Measurements from ENCODE around the gene NCKAP5. TPM values are rescaled to one million over a fixed set of nuclear protein-coding genes. Genes with fewer than 3 reads are reported as not detected.

The NCKAP5 gene
- total RNA-seq, 3 donors from 2014 or later, result 1.9 to 6.3 (median 2.3) TPM

DNA sequence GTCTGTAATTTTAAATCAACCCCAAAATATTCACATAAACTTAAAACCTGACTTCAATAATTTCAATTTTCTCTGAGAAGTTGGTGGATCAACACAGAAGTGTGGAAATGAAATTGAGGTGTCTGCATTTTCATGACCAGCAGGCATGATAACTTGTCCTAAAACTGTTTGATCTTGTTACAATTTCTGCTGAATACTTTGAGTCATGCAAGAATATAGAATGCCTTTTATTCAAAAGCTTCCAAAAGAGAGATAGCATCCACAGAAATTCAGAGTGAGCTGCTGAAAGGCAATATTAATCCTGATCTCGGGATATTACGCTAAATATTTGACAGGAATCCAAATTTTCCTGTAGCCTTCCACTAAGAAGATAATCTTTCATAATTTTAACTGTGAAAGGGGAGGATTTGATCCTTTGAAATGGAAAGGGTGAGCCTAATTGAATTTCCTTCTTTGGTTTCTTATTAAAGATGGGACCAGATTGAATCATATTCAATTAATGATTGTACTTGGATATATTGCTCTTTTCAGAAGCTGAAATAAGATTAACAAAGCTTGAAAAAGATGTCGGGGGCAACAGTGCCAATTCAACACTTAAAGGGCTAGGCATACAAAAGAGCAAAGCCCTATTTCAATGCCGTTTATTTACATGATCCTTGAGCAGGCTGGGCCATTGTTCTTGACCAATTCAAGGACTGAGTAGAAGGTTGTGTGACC is 129.3 kb downstream of the NCKAP5 start:
- Histone ChIP-seq H3K4me3 (no peak overlapping the region), H3K9me3 (no peaks in the 10 kb centered on the region), H3K36me3 (ENCODE audit: low read depth) (no peaks in the 10 kb centered on the region), H3K4me1 (ENCODE audit: low read depth) (no peaks in the 10 kb centered on the region)
- intact Hi-C loops (cut with DNase I, micrococcal nuclease), result no loop called here
- DNase-seq (no peak), ATAC-seq (no peak)
- TF ChIP-seq CTCF (IDR thresholded peaks at IDR 0.05), result no peak

DNA sequence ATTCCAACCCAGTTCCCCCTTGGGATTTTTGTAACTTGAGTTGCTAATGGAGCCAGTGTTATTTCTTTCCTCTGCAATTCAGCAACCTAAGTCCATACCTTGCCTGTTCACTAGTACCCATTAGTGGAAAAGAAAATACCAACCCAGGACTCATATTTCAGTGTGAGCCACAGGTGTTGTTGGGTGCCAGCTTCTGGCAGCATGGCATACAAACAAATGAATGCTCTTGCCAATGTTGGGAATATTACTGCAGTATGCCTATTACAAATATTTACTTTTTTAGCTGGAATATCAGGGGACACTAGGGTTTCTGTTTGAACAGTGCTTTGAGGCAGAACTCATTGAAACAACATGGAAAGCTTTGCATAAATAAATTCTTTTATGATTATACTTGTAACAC is 130.2 kb downstream of the NCKAP5 start:
- no peaks in the 10 kb centered on the region for H3K4me1 ChIP-seq (ENCODE audit: low read depth)
- no peak for ATAC-seq
- intact Hi-C loops (cut with DNase I, micrococcal nuclease), result no loop called here
- no peak overlapping the region for H3K4me3 ChIP-seq
- no peak for TF ChIP-seq CTCF (IDR thresholded peaks at IDR 0.05)
- no peaks in the 10 kb centered on the region for H3K9me3 ChIP-seq
- DNase-seq, result no peak
- no peaks in the 10 kb centered on the region for H3K36me3 ChIP-seq (ENCODE audit: low read depth)

DNA sequence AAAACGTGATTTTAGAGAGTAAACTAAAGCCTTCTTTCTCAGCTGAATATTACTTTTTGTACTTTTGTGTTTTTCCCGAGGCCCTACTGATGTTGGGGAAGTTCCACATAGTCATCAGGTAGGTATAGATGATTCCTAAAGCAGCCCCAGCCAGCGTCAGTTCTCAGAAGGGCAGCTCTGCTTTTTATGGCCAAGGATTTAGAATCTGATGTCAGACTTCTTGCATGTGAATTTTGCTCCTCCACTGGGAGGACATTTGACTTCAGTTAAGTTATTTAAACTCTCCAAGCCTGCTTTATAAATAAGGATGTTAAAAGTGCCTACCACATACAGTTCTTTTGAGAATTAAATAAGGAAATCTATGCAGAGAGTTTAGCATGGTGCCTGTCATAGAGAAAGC is 130.8 kb downstream of the NCKAP5 start:
- intact Hi-C loops (cut with DNase I, micrococcal nuclease), result no loop called here
- no peaks in the 10 kb centered on the region for H3K9me3 ChIP-seq

GRCh38 chr2:133434959-133435668 is 133.1 kb downstream of the NCKAP5 start:
- H3K4me3 ChIP-seq, result no peak overlapping the region
- H3K4me1 ChIP-seq (ENCODE audit: low read depth), result no peaks in the 10 kb centered on the region
- TF ChIP-seq CTCF (IDR thresholded peaks at IDR 0.05), result no peak
- DNase-seq, result no peak
- no peak for ATAC-seq
- no peaks in the 10 kb centered on the region for H3K9me3 ChIP-seq
- no peaks in the 10 kb centered on the region for H3K36me3 ChIP-seq (ENCODE audit: low read depth)
- intact Hi-C loops (cut with DNase I, micrococcal nuclease), result no loop called here

More for the DNA sequence above, 130.8 kb downstream of the NCKAP5 start:
- no peak for DNase-seq
- Histone ChIP-seq H3K4me3 (no peak overlapping the region), H3K4me1 (ENCODE audit: low read depth) (no peaks in the 10 kb centered on the region), H3K36me3 (ENCODE audit: low read depth) (no peaks in the 10 kb centered on the region)
- ATAC-seq, result no peak
- no peak for TF ChIP-seq CTCF (IDR thresholded peaks at IDR 0.05)

DNA sequence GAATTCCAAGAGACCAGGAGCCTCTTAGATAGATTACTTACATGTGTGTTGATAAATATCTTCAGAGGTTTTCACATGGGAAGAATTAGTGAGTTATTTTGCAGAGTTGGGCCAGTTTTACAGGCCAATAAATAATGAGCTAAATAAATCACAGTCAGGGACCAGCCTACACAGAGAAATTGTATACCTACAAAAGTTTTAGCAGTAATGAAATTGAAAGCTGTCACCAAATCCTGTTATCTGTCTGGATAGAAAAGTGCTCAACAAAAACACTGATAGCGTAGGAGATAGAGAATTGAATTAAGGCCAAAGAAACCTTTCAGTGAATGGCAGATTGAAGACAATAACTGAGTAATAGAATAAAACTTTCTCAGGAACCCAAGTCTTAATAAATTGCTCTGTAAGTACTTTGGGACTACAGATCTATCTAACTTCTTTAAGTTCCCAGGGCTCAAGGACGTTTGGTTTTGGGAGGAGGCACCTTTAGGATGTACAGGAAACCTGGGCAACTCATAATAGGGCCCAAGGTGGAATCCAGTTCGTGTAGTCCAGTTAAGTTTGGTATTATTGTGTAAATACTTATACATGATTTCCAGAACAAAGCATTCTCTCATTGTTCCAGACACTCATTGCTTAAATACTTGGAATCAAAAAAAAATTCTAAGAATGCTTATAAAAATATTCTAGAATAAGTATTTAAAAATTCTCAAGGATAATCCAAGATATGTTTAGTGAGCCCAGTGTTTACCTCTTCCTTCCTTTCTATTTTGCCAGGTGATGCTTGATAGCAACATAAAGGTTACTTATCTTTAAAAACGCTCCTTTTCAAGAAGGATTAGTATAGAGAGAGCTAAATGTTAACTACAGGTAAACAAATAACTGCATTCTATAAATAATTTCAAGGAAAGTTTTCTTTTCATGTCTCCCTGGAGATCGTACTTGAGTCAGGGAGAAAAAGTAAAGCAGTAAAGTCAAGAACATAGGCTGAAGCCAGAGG is 134.5 kb downstream of the NCKAP5 start:
- no peaks in the 10 kb centered on the region for H3K9me3 ChIP-seq
- H3K4me3 ChIP-seq, result no peak overlapping the region
- no peaks in the 10 kb centered on the region for H3K36me3 ChIP-seq (ENCODE audit: low read depth)
- H3K4me1 ChIP-seq (ENCODE audit: low read depth), result no peaks in the 10 kb centered on the region
- intact Hi-C loops (cut with DNase I, micrococcal nuclease), result no loop called here
- no peak for ATAC-seq
- no peak for TF ChIP-seq CTCF (IDR thresholded peaks at IDR 0.05)
- no peak for DNase-seq
